Muscle layer of duodenum (tissue), 2 donors: ENCODE measurements around the gene PRMT1.

Source experiments
- H3K27ac ChIP-seq: one replicate; pipeline ENCODE4 v1.7.0; 2013; ENCODE audit warnings: mild to moderate bottlenecking, low read length
- H3K27me3 ChIP-seq: one replicate; pipeline ENCODE4 v1.7.0; 2013; ENCODE audit warnings: low read depth, mild to moderate bottlenecking, control low read depth, low read length
- H3K36me3 ChIP-seq, 2 donors: one replicate each; pipeline ENCODE4 v1.7.0; 2013; ENCODE audit warnings: low read length in 2 of 2, control low read depth in 1 of 2, mild to moderate bottlenecking in 1 of 2; ENCODE audit not compliant: insufficient read depth in 2 of 2, control insufficient read depth in 1 of 2
- H3K4me1 ChIP-seq, 2 donors: one replicate each; pipeline ENCODE4 v1.7.0; 2013; ENCODE audit warnings: low read length in 2 of 2, mild to moderate bottlenecking in 2 of 2, control low read depth in 1 of 2, moderate library complexity in 1 of 2; ENCODE audit not compliant: insufficient read depth in 2 of 2, control insufficient read depth in 1 of 2
- H3K4me3 ChIP-seq, 2 donors: one replicate each; pipeline ENCODE4 v1.7.0; 2013; ENCODE audit warnings: low read length in 2 of 2, low read depth in 1 of 2, mild to moderate bottlenecking in 1 of 2
- H3K9me3 ChIP-seq, 2 donors: one replicate each; pipeline ENCODE4 v1.7.0; 2013; ENCODE audit warnings: low read length in 2 of 2, control low read depth in 1 of 2, mild to moderate bottlenecking in 1 of 2; ENCODE audit not compliant: control insufficient read depth in 1 of 2
- donor health status: healthy.

PRMT1 gene

GRCh38 chr19:49652551-49653465, 24.3 kb upstream of the PRMT1 start:
- Histone ChIP-seq H3K4me3 (no peak overlapping the region), H3K27me3 (no peaks in the 10 kb centered on the region), H3K36me3 (peaks cover 45 to 79% of the 10 kb centered on the region in 2 donors), H3K4me1 (no peaks in the 10 kb centered on the region), H3K27ac (no peak overlapping the region), H3K9me3 (no peaks in the 10 kb centered on the region)

GRCh38 chr19:49653466-49653806, 23.6 kb upstream of the PRMT1 start:
- no peak overlapping the region for H3K4me3 ChIP-seq
- peaks cover 47 to 86% of the 10 kb centered on the region in 2 donors for H3K36me3 ChIP-seq
- H3K4me1 ChIP-seq = no peaks in the 10 kb centered on the region
- H3K27me3 ChIP-seq = no peaks in the 10 kb centered on the region
- no peak overlapping the region for H3K27ac ChIP-seq
- no peaks in the 10 kb centered on the region for H3K9me3 ChIP-seq

- peaks cover 54 to 90% of the 10 kb centered on the region in 2 donors for H3K36me3 ChIP-seq
- no peak overlapping the region for H3K27ac ChIP-seq
- no peaks in the 10 kb centered on the region for H3K4me1 ChIP-seq
- H3K4me3 ChIP-seq = no peak overlapping the region
- H3K27me3 ChIP-seq = no peaks in the 10 kb centered on the region
- no peaks in the 10 kb centered on the region for H3K9me3 ChIP-seq
Measured at GRCh38 chr19:49654581-49654980, 22.5 kb upstream of the PRMT1 start.

GRCh38 chr19:49655570-49656455, 21.3 kb upstream of the PRMT1 start:
- Histone ChIP-seq H3K9me3 (no peaks in the 10 kb centered on the region), H3K4me1 (no peaks in the 10 kb centered on the region), H3K36me3 (peaks cover 44 to 89% of the 10 kb centered on the region in 2 donors), H3K4me3 (no peak overlapping the region), H3K27ac (no peak overlapping the region), H3K27me3 (no peaks in the 10 kb centered on the region)

- Histone ChIP-seq H3K9me3 (no peaks in the 10 kb centered on the region), H3K36me3 (peaks cover 48 to 90% of the 10 kb centered on the region in 2 donors), H3K4me3 (no peak overlapping the region), H3K4me1 (no peaks in the 10 kb centered on the region), H3K27ac (no peak overlapping the region), H3K27me3 (no peaks in the 10 kb centered on the region)
Measured at GRCh38 chr19:49656456-49657109, 20.5 kb upstream of the PRMT1 start.

- Histone ChIP-seq H3K27ac (no peak overlapping the region), H3K27me3 (no peaks in the 10 kb centered on the region), H3K9me3 (no peaks in the 10 kb centered on the region), H3K36me3 (peaks cover 52 to 93% of the 10 kb centered on the region in 2 donors), H3K4me3 (no peak overlapping the region), H3K4me1 (no peaks in the 10 kb centered on the region)
Measured at GRCh38 chr19:49657493-49658138, 19.5 kb upstream of the PRMT1 start.

GRCh38 chr19:49658139-49658517, 18.9 kb upstream of the PRMT1 start:
- Histone ChIP-seq H3K27ac (no peak overlapping the region), H3K27me3 (no peaks in the 10 kb centered on the region), H3K4me1 (no peaks in the 10 kb centered on the region), H3K4me3 (no peak overlapping the region), H3K36me3 (peaks cover 52 to 92% of the 10 kb centered on the region in 2 donors), H3K9me3 (no peaks in the 10 kb centered on the region)

GRCh38 chr19:49658566-49659442, 18.3 kb upstream of the PRMT1 start:
- peaks cover 52 to 86% of the 10 kb centered on the region in 2 donors for H3K36me3 ChIP-seq
- H3K4me3 ChIP-seq = no peak overlapping the region
- no peak overlapping the region for H3K27ac ChIP-seq
- H3K27me3 ChIP-seq = no peaks in the 10 kb centered on the region
- peaks cover 0 to 5% of the 10 kb centered on the region in 2 donors for H3K4me1 ChIP-seq
- H3K9me3 ChIP-seq = no peaks in the 10 kb centered on the region

- H3K4me3 ChIP-seq = no peak overlapping the region
- H3K9me3 ChIP-seq = no peaks in the 10 kb centered on the region
- H3K27ac ChIP-seq = no peak overlapping the region
- H3K36me3 ChIP-seq = peaks cover 42 to 70% of the 10 kb centered on the region in 2 donors
- H3K27me3 ChIP-seq = no peaks in the 10 kb centered on the region
- peaks cover 0 to 11% of the 10 kb centered on the region in 2 donors for H3K4me1 ChIP-seq
Measured at GRCh38 chr19:49660338-49660961, 16.6 kb upstream of the PRMT1 start.

- Histone ChIP-seq H3K36me3 (peaks cover 29 to 57% of the 10 kb centered on the region in 2 donors), H3K4me1 (peaks cover 0 to 20% of the 10 kb centered on the region in 2 donors), H3K27ac (no peak overlapping the region), H3K27me3 (no peaks in the 10 kb centered on the region), H3K9me3 (no peaks in the 10 kb centered on the region), H3K4me3 (no peak overlapping the region)
Measured at GRCh38 chr19:49662011-49662410, 15.1 kb upstream of the PRMT1 start.
